HG02885 (cell line): ENCODE data around the gene ARHGEF37.

Experiments
- ATAC-seq: cut with Tn5 transposase; IDR thresholded peaks from one replicate; pipeline ENCODE4 v1.9.1; 2021; ENCODE audit warnings: mild to moderate bottlenecking; ENCODE audit not compliant: unreplicated experiment, poor library complexity

The ARHGEF37 gene

GRCh38 chr5:149622466-149622865 is 41.2 kb downstream of the ARHGEF37 start:
- ATAC-seq, result no peak

GRCh38 chr5:149623473-149623872 is 42.2 kb downstream of the ARHGEF37 start:
- no peak for ATAC-seq

- ATAC-seq, result no peak
Observed at GRCh38 chr5:149627070-149627469, 45.8 kb downstream of the ARHGEF37 start.

GRCh38 chr5:149628221-149628620 is 46.9 kb downstream of the ARHGEF37 start:
- no peak for ATAC-seq

GRCh38 chr5:149628846-149629388 is 47.6 kb downstream of the ARHGEF37 start:
- ATAC-seq, result no peak

- no peak for ATAC-seq
Observed at GRCh38 chr5:149629421-149629820, 48.1 kb downstream of the ARHGEF37 start.

GRCh38 chr5:149630337-149630736 is 49.0 kb downstream of the ARHGEF37 start:
- no peak for ATAC-seq

- no peak for ATAC-seq
Observed at GRCh38 chr5:149631506-149631905, 50.2 kb downstream of the ARHGEF37 start.

GRCh38 chr5:149632311-149633251 is 51.3 kb downstream of the ARHGEF37 start:
- ATAC-seq, result no peak

GRCh38 chr5:149633476-149634350 is 52.4 kb downstream of the ARHGEF37 start:
- no peak for ATAC-seq

- ATAC-seq, result no peak
Observed at GRCh38 chr5:149635394-149635793, 54.1 kb downstream of the ARHGEF37 start.

GRCh38 chr5:149636191-149636860 is 55.0 kb downstream of the ARHGEF37 start:
- ATAC-seq, result no peak

GRCh38 chr5:149636861-149637246 is 55.6 kb downstream of the ARHGEF37 start:
- ATAC-seq, result peak; percentile 52

- ATAC-seq, result no peak
Observed at GRCh38 chr5:149638136-149638535, 56.8 kb downstream of the ARHGEF37 start.

- no peak for ATAC-seq
Observed at GRCh38 chr5:149638546-149639241, 57.4 kb downstream of the ARHGEF37 start.

GRCh38 chr5:149639737-149640136 is 58.4 kb downstream of the ARHGEF37 start:
- no peak for ATAC-seq

GRCh38 chr5:149640350-149640999 is 59.2 kb downstream of the ARHGEF37 start:
- no peak for ATAC-seq

GRCh38 chr5:149641000-149641576 is 59.8 kb downstream of the ARHGEF37 start:
- ATAC-seq, result no peak

GRCh38 chr5:149641600-149641999 is 60.3 kb downstream of the ARHGEF37 start:
- ATAC-seq, result no peak
